KMS-11 (cell line): ENCODE measurements around the gene SLCO3A1.

Experiments used
- H2AFZ ChIP-seq: fragments of 200-600 bp; sonication (generic); 2 replicates; pipeline ENCODE4 v1.6.1; 2016; ENCODE audit warnings: antibody characterized with exemption, mixed run types, low read depth
- H3K27ac ChIP-seq: fragments of 200-600 bp; sonication (generic); 2 replicates; pipeline ENCODE4 v1.6.1; 2016; ENCODE audit warnings: mild to moderate bottlenecking, mixed run types
- H3K27me3 ChIP-seq: fragments of 200-600 bp; sonication (generic); 2 replicates; pipeline ENCODE4 v1.6.1; 2017; ENCODE audit warnings: mild to moderate bottlenecking, low read depth, mixed run types, moderate library complexity; ENCODE audit not compliant: insufficient read depth
- H3K36me3 ChIP-seq: fragments of 200-600 bp; sonication (generic); 2 replicates; pipeline ENCODE4 v1.6.1; 2017; ENCODE audit warnings: mild to moderate bottlenecking, mixed run types; ENCODE audit not compliant: insufficient read depth
- H3K4me1 ChIP-seq: fragments of 200-600 bp; sonication (generic); 2 replicates; pipeline ENCODE4 v1.6.1; 2016; ENCODE audit warnings: mild to moderate bottlenecking, low read depth, mixed run types; ENCODE audit not compliant: poor library complexity, severe bottlenecking
- H3K4me2 ChIP-seq: fragments of 200-600 bp; sonication (generic); 2 replicates; pipeline ENCODE4 v1.7.0; 2016; ENCODE audit warnings: mild to moderate bottlenecking, mixed run types
- H3K4me3 ChIP-seq: fragments of 200-600 bp; sonication (generic); IDR thresholded peaks from 2 replicates; pipeline ENCODE4 v1.6.1; 2017; ENCODE audit warnings: low read depth, low read length, mixed read lengths; ENCODE audit not compliant: insufficient read depth
- H3K79me2 ChIP-seq: fragments of 200-600 bp; sonication (generic); 2 replicates; pipeline ENCODE4 v1.6.1; 2016; ENCODE audit warnings: low read depth, mixed run types; ENCODE audit not compliant: insufficient read depth
- H3K9ac ChIP-seq: fragments of 200-600 bp; sonication (generic); 2 replicates; pipeline ENCODE4 v1.6.1; 2016; ENCODE audit warnings: mild to moderate bottlenecking, mixed run types
- H4K20me1 ChIP-seq: fragments of 200-600 bp; sonication (generic); 2 replicates; pipeline ENCODE4 v1.6.1; 2016; ENCODE audit warnings: mild to moderate bottlenecking, mixed run types; ENCODE audit not compliant: insufficient read depth
- TF ChIP-seq, protein P1 (sequence below): fragments of 200-600 bp; sonication (generic); conservative IDR thresholded peaks from 2 replicates; pipeline ENCODE4 v1.6.1; 2017; ENCODE audit warnings: low read depth, mild to moderate bottlenecking, antibody characterized with exemption, low read length, moderate library complexity, mixed read lengths

The SLCO3A1 gene

DNA sequence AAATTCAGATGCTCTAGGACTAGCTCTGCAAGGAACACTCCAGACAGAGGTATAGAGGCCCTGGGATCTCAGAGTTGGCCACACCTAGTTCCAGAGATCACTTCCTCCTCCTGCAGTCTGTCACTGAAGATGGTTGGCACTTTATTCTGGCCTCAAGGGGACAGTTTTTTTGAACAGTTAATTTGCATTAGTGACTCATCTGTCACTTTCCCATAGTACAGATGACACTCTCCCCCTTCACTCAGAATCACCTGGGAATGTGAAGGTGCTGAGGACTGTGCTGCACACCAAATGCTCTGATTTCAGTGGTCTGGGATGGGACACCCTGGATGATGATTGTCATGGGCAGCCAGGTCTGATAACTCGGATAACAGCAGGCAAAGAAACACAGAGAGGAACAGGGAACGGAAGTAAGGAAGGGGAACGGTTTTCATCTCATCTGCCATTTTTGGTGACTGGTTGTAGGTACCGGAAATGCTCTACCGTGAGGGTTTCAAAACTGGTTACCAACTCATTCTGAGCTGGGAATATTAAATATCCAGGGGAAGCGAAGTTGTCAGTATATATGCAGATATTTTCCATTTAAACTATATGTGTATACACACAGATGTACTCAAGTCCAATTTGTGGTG is 307.6 kb downstream of the SLCO3A1 start:
- no peak overlapping the region for H3K27ac ChIP-seq

DNA sequence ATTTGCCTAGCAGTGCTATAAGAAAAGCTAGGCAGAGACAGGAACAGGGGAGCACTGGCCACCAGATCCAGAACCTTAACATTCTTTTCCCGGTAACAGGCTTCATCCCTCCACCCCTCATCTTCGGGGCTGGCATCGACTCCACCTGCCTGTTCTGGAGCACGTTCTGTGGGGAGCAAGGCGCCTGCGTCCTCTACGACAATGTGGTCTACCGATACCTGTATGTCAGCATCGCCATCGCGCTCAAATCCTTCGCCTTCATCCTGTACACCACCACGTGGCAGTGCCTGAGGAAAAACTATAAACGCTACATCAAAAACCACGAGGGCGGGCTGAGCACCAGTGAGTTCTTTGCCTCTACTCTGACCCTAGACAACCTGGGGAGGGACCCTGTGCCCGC is 309.1 kb downstream of the SLCO3A1 start:
- H3K27me3 ChIP-seq = no peaks in the 10 kb centered on the region
- H3K4me3 ChIP-seq = no peak overlapping the region
- H3K27ac ChIP-seq = no peak overlapping the region
- H3K79me2 ChIP-seq = no peaks in the 10 kb centered on the region
- no peak overlapping the region for H3K4me2 ChIP-seq
- no peak overlapping the region for H2AFZ ChIP-seq
- H4K20me1 ChIP-seq = no peaks in the 10 kb centered on the region
- no peaks in the 10 kb centered on the region for H3K4me1 ChIP-seq
- TF ChIP-seq, protein P1, sequence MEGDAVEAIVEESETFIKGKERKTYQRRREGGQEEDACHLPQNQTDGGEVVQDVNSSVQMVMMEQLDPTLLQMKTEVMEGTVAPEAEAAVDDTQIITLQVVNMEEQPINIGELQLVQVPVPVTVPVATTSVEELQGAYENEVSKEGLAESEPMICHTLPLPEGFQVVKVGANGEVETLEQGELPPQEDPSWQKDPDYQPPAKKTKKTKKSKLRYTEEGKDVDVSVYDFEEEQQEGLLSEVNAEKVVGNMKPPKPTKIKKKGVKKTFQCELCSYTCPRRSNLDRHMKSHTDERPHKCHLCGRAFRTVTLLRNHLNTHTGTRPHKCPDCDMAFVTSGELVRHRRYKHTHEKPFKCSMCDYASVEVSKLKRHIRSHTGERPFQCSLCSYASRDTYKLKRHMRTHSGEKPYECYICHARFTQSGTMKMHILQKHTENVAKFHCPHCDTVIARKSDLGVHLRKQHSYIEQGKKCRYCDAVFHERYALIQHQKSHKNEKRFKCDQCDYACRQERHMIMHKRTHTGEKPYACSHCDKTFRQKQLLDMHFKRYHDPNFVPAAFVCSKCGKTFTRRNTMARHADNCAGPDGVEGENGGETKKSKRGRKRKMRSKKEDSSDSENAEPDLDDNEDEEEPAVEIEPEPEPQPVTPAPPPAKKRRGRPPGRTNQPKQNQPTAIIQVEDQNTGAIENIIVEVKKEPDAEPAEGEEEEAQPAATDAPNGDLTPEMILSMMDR = no peak
- no peaks in the 10 kb centered on the region for H3K36me3 ChIP-seq
- H3K9ac ChIP-seq = no peak overlapping the region

More for the DNA sequence above, 307.6 kb downstream of the SLCO3A1 start:
- no peaks in the 10 kb centered on the region for H3K27me3 ChIP-seq
- H4K20me1 ChIP-seq = no peaks in the 10 kb centered on the region
- H3K9ac ChIP-seq = no peak overlapping the region
- no peak overlapping the region for H2AFZ ChIP-seq
- H3K4me3 ChIP-seq = no peak overlapping the region
- no peaks in the 10 kb centered on the region for H3K4me1 ChIP-seq
- no peaks in the 10 kb centered on the region for H3K36me3 ChIP-seq
- H3K79me2 ChIP-seq = no peaks in the 10 kb centered on the region
- TF ChIP-seq, protein P1 = no peak
- H3K4me2 ChIP-seq = no peak overlapping the region

DNA sequence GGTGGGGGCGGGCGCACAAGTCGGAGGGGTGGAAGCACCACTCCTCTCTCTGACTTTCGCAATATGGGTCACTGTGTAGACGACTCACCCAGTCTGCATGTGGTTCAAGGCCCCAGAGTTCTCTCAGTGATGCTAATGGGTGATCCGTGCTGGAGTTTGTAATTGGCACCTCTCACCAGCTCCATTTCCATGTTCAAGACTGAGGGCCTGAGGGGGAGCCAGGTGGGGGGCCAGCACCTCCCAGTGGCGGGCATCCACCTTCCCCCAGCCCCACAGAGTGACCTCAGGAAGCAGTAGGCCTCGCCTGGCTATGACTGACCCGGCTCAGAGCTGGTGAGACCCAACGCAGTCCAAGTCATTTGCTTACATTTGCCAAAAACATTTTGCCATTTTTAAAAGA is 310.1 kb downstream of the SLCO3A1 start:
- Histone ChIP-seq H2AFZ (no peak overlapping the region), H3K4me2 (no peak overlapping the region), H3K36me3 (no peaks in the 10 kb centered on the region), H3K27me3 (no peaks in the 10 kb centered on the region), H3K4me1 (no peaks in the 10 kb centered on the region), H3K79me2 (no peaks in the 10 kb centered on the region), H3K27ac (no peak overlapping the region), H3K4me3 (no peak overlapping the region), H4K20me1 (no peaks in the 10 kb centered on the region), H3K9ac (no peak overlapping the region)
- TF ChIP-seq, protein P1 = no peak

DNA sequence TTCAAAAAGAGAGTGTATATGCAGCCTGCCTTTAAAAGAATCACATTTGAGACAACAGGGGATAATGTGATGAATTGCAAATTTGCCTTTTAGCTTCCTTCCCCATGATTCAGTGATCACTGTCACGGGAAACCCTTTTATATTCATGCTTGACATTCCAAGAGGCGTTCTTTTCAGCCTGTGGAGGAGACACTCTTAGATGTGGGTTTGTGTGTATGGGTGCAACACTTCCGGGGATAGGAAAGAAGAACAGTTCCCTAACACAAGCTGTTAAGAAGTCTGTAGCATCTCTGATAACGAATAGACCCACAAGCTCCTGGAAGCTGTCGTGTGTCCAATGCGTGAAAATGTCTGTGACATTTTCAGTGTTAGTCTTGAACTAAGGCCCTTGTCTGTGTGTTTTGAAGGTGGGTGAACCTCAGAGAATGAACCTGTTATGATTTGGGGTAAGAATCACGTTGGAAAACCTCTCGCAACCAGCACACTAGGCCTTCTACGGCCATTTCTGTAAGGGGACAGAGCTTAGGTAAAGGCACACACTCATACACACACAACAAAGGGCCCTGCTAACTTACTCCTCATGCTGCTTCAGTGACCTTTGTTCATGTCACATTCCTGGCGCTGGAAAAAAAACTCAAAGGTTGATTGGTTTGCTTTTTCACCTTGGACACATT is 311.0 kb downstream of the SLCO3A1 start:
- H3K27me3 ChIP-seq = no peaks in the 10 kb centered on the region
- H4K20me1 ChIP-seq = no peaks in the 10 kb centered on the region
- H3K4me2 ChIP-seq = no peak overlapping the region
- TF ChIP-seq, protein P1 = no peak
- no peak overlapping the region for H3K27ac ChIP-seq
- no peaks in the 10 kb centered on the region for H3K36me3 ChIP-seq
- no peaks in the 10 kb centered on the region for H3K79me2 ChIP-seq
- H3K4me1 ChIP-seq = no peaks in the 10 kb centered on the region
- H3K9ac ChIP-seq = no peak overlapping the region
- no peak overlapping the region for H3K4me3 ChIP-seq
- no peak overlapping the region for H2AFZ ChIP-seq
